Measurements from ENCODE around the gene ANXA5.
A peak's percentile ranks its signal among the peaks of the same experiment; 100 is the strongest.

The ANXA5 gene

DNA sequence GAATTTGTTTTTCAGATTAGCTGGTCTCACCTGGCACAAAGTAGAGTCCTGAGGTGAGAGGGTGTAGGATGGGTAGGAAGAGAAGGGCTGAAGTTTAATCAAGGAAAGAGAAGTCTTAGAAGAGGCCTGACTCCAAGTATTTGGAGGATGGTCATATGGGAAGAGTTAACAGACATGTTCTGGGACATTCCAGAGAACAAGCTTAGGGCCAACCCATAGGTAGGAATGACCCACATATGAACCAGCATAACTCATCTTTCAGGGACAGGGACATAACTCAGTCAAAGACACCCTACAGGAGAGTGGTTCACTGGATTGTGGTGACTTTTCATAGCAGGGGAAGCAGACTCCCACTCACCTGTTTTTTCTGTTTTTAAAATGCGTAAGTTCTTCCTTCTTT lies 27.9 kb upstream of the ANXA5 start:
- TF ChIP-seq, protein P1, sequence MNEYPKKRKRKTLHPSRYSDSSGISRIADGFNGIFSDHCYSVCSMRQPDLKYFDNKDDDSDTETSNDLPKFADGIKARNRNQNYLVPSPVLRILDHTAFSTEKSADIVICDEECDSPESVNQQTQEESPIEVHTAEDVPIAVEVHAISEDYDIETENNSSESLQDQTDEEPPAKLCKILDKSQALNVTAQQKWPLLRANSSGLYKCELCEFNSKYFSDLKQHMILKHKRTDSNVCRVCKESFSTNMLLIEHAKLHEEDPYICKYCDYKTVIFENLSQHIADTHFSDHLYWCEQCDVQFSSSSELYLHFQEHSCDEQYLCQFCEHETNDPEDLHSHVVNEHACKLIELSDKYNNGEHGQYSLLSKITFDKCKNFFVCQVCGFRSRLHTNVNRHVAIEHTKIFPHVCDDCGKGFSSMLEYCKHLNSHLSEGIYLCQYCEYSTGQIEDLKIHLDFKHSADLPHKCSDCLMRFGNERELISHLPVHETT (tag by site-specific recombination; IDR thresholded peaks at IDR 0.05) = no peak
- TF ChIP-seq ZFP37 (tag by site-specific recombination; IDR thresholded peaks at IDR 0.05) = no peak
- no peaks in the 10 kb centered on the region for H3K36me3 ChIP-seq (ENCODE audit: control insufficient read depth in 2 of 2, insufficient read depth in 1 of 2, low read length in 2 of 2)
- no peaks in the 10 kb centered on the region for H3K9me3 ChIP-seq (ENCODE audit: control insufficient read depth, insufficient read depth, low read depth, low read length)
- H3K4me1 ChIP-seq (ENCODE audit: control insufficient read depth, insufficient read depth, low read length) = no peaks in the 10 kb centered on the region
- H3K4me3 ChIP-seq (ENCODE audit: low read depth, low read length) = no peak overlapping the region
- H3K27ac ChIP-seq (ENCODE audit: extremely low read depth, low read depth, low read length) = no peak overlapping the region
- ChIA-PET CTCF (interaction anchor here (1.1 to 1.3 kb wide), 2 partner anchors 12 to 48 kb away, joined by 3 to 4 read pairs; no protein-coding TSS in a partner anchor), POLR2A (interaction anchor here (1.2 to 2.1 kb wide), 2 partner anchors 28 to 29 kb away, joined by 3 to 7 read pairs; partner anchors contain the start of gene ANXA5)

DNA sequence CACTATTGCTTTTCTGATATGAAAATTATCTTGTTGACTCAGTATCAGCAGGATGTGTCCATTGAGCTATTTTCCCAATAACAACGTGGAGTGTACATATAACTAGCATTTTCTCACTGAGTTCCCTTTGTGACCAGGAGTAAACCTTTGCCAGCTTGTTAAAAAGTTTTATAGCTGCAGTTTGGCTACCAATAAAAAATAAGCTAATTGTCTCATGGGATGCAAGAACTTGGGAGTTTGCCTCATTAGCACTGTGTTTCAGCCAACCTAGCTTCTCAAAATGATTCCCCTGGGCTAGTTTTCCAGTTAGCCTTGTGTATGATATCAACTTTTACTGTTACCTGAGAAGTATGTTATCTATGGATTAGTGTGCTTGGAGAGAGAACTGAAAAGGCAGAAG lies 24.9 kb upstream of the ANXA5 start:
- H3K36me3 ChIP-seq (ENCODE audit: control insufficient read depth in 2 of 2, insufficient read depth in 1 of 2, low read length in 2 of 2) = no peaks in the 10 kb centered on the region
- ChIA-PET POLR2A (no interaction called here), CTCF (interaction anchor here (0.9 kb wide), 1 partner anchor 15 kb away, joined by 5 read pairs; no protein-coding TSS in a partner anchor)
- H3K9me3 ChIP-seq (ENCODE audit: control insufficient read depth, insufficient read depth, low read depth, low read length) = no peaks in the 10 kb centered on the region
- H3K27ac ChIP-seq (ENCODE audit: extremely low read depth, low read depth, low read length) = peak overlapping the region; percentile 60
- no peaks in the 10 kb centered on the region for H3K4me1 ChIP-seq (ENCODE audit: control insufficient read depth, insufficient read depth, low read length)
- no peak overlapping the region for H3K4me3 ChIP-seq (ENCODE audit: low read depth, low read length)
- peak; percentile 56; the same call in 1 of the 2 replicates for TF ChIP-seq ZNF561 (tag by site-specific recombination; IDR thresholded peaks at IDR 0.05; ENCODE audit: borderline replicate concordance)
- TF ChIP-seq OSR2 (tag by site-specific recombination; IDR thresholded peaks at IDR 0.05) = peak; percentile 78
- TF ChIP-seq RBAK (tag by site-specific recombination; IDR thresholded peaks at IDR 0.05) = no peak
- TF ChIP-seq ZNF843 (tag by site-specific recombination; IDR thresholded peaks at IDR 0.05) = no peak; the same call in none of the 2 replicates
- peak; percentile 66 for TF ChIP-seq ZXDB (tag by site-specific recombination; IDR thresholded peaks at IDR 0.05)
- TF ChIP-seq WT1 (tag by site-specific recombination; IDR thresholded peaks at IDR 0.05) = peak; percentile 55; the same call in 1 of the 2 replicates
- no peak for TF ChIP-seq ZNF335 (tag by site-specific recombination; conservative IDR thresholded peaks at IDR 0.05)
- no peak for TF ChIP-seq GLIS2 (tag by site-specific recombination; IDR thresholded peaks at IDR 0.05)
- no peak for TF ChIP-seq HOXC10 (CRISPR knock-in tag; IDR thresholded peaks at IDR 0.05)
- no peak for TF ChIP-seq ZNF560 (tag by site-specific recombination; IDR thresholded peaks at IDR 0.05; ENCODE audit: borderline replicate concordance)
- no peak for TF ChIP-seq KLF10 (tag by site-specific recombination; IDR thresholded peaks at IDR 0.05)
- TF ChIP-seq, protein P2, sequence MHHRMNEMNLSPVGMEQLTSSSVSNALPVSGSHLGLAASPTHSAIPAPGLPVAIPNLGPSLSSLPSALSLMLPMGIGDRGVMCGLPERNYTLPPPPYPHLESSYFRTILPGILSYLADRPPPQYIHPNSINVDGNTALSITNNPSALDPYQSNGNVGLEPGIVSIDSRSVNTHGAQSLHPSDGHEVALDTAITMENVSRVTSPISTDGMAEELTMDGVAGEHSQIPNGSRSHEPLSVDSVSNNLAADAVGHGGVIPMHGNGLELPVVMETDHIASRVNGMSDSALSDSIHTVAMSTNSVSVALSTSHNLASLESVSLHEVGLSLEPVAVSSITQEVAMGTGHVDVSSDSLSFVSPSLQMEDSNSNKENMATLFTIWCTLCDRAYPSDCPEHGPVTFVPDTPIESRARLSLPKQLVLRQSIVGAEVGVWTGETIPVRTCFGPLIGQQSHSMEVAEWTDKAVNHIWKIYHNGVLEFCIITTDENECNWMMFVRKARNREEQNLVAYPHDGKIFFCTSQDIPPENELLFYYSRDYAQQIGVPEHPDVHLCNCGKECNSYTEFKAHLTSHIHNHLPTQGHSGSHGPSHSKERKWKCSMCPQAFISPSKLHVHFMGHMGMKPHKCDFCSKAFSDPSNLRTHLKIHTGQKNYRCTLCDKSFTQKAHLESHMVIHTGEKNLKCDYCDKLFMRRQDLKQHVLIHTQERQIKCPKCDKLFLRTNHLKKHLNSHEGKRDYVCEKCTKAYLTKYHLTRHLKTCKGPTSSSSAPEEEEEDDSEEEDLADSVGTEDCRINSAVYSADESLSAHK (tag by site-specific recombination; IDR thresholded peaks at IDR 0.05) = peak; percentile 77
- TF ChIP-seq ZNF324 (tag by site-specific recombination; IDR thresholded peaks at IDR 0.05) = no peak
- TF ChIP-seq ZNF366 (tag by site-specific recombination; conservative IDR thresholded peaks at IDR 0.05) = peak; percentile 44
- no peak for TF ChIP-seq ZNF521 (tag by site-specific recombination; IDR thresholded peaks at IDR 0.05)
- TF ChIP-seq BCL11B (tag by site-specific recombination; IDR thresholded peaks at IDR 0.05; ENCODE audit: low read depth) = no peak
- no peak for TF ChIP-seq ZBTB21 (tag by site-specific recombination; IDR thresholded peaks at IDR 0.05)
- TF ChIP-seq, protein P3, sequence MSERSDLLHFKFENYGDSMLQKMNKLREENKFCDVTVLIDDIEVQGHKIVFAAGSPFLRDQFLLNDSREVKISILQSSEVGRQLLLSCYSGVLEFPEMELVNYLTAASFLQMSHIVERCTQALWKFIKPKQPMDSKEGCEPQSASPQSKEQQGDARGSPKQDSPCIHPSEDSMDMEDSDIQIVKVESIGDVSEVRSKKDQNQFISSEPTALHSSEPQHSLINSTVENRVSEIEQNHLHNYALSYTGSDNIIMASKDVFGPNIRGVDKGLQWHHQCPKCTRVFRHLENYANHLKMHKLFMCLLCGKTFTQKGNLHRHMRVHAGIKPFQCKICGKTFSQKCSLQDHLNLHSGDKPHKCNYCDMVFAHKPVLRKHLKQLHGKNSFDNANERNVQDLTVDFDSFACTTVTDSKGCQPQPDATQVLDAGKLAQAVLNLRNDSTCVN (tag by site-specific recombination; optimal IDR thresholded peaks at IDR 0.05) = no peak
- no peak for TF ChIP-seq ZNF155 (tag by site-specific recombination; IDR thresholded peaks at IDR 0.05)
- no peak for TF ChIP-seq HOXA7 (CRISPR knock-in tag; IDR thresholded peaks at IDR 0.05; ENCODE audit: borderline replicate concordance)
- TF ChIP-seq ZIC2 (tag by site-specific recombination; IDR thresholded peaks at IDR 0.05) = peak; percentile 13; the same call in 1 of the 2 replicates
- TF ChIP-seq ZNF174 (tag by site-specific recombination; IDR thresholded peaks at IDR 0.05) = no peak
- TF ChIP-seq, protein P4, sequence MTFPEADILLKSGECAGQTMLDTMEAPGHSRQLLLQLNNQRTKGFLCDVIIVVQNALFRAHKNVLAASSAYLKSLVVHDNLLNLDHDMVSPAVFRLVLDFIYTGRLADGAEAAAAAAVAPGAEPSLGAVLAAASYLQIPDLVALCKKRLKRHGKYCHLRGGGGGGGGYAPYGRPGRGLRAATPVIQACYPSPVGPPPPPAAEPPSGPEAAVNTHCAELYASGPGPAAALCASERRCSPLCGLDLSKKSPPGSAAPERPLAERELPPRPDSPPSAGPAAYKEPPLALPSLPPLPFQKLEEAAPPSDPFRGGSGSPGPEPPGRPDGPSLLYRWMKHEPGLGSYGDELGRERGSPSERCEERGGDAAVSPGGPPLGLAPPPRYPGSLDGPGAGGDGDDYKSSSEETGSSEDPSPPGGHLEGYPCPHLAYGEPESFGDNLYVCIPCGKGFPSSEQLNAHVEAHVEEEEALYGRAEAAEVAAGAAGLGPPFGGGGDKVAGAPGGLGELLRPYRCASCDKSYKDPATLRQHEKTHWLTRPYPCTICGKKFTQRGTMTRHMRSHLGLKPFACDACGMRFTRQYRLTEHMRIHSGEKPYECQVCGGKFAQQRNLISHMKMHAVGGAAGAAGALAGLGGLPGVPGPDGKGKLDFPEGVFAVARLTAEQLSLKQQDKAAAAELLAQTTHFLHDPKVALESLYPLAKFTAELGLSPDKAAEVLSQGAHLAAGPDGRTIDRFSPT (tag by site-specific recombination; IDR thresholded peaks at IDR 0.05) = no peak
- 0 out of 2 replicates have a peak, but pooled peaks have one; percentile 34 for TF ChIP-seq MZF1 (tag by site-specific recombination; IDR thresholded peaks at IDR 0.05; ENCODE audit: borderline replicate concordance)
- TF ChIP-seq BCL11A (tag by site-specific recombination; IDR thresholded peaks at IDR 0.05; ENCODE audit: low read depth) = no peak
- TF ChIP-seq ZNF501 (tag by site-specific recombination; IDR thresholded peaks at IDR 0.05) = 0 out of 2 replicates have a peak, but pooled peaks have one; percentile 28

All from HEK293 (cell line).